ENCODE results near the gene AP4B1.

Gene AP4B1

GRCh38 chr1:113924473-113924872 is 19.9 kb upstream of the AP4B1 start:
- Histone ChIP-seq H3K4me3 (ENCODE audit: low read depth, low read length, poor library complexity, severe bottlenecking) (no peak overlapping the region), H3K79me2 (ENCODE audit: insufficient read depth, low read length) (no peaks in the 10 kb centered on the region), H2AFZ (ENCODE audit: low read length) (no peak overlapping the region), H3K36me3 (ENCODE audit: insufficient read depth, low read length) (no peaks in the 10 kb centered on the region), H3K9me2 (ENCODE audit: low read depth, low read length) (no peaks in the 10 kb centered on the region), H3K27ac (ENCODE audit: low read depth, low read length, poor library complexity, severe bottlenecking) (no peak overlapping the region), H3K27me3 (ENCODE audit: insufficient read depth, low read length) (no peaks in the 10 kb centered on the region), H3K4me1 (ENCODE audit: insufficient read depth, low read length, severe bottlenecking) (peaks cover 13% of the 10 kb centered on the region), H3F3A (ENCODE audit: insufficient read depth, low read length) (no peaks in the 10 kb centered on the region), H4K20me1 (ENCODE audit: insufficient read depth, low read length) (no peaks in the 10 kb centered on the region), H3K9ac (ENCODE audit: low read length) (no peak overlapping the region), H3K4me2 (ENCODE audit: low read length) (no peak overlapping the region), H3K9me3 (ENCODE audit: low read length) (no peaks in the 10 kb centered on the region)
- no peak for TF ChIP-seq CTCF (IDR thresholded peaks at IDR 0.05; ENCODE audit: low read length)
- no peak for TF ChIP-seq EZH2 (IDR thresholded peaks at IDR 0.05; ENCODE audit: borderline replicate concordance, low read length)

DNA sequence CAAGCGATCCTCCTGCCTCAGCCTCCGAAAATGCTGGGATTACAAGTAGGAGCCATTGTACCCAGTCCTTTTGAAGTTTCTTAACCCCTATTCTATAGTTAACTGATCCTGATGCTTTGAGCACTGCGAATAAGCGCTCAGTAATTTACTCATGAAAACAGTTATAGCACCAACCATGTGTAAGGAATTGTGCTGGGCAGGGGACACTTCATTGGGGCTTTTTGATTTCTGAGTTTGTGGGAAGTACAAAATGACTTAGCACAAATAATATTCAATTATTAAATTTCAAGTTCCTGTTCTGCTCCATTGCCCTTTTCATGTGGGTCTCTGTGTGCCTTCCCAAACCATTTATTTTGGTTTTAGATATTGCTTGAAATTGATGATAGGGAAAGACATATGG is 18.4 kb upstream of the AP4B1 start:
- H3K9ac ChIP-seq (ENCODE audit: low read length), result no peak overlapping the region
- H3K4me2 ChIP-seq (ENCODE audit: low read length), result no peak overlapping the region
- H3K27me3 ChIP-seq (ENCODE audit: insufficient read depth, low read length), result no peaks in the 10 kb centered on the region
- no peak overlapping the region for H2AFZ ChIP-seq (ENCODE audit: low read length)
- H3K4me1 ChIP-seq (ENCODE audit: insufficient read depth, low read length, severe bottlenecking), result peaks cover 9% of the 10 kb centered on the region
- H3F3A ChIP-seq (ENCODE audit: insufficient read depth, low read length), result no peaks in the 10 kb centered on the region
- H3K36me3 ChIP-seq (ENCODE audit: insufficient read depth, low read length), result no peaks in the 10 kb centered on the region
- H4K20me1 ChIP-seq (ENCODE audit: insufficient read depth, low read length), result no peaks in the 10 kb centered on the region
- no peak overlapping the region for H3K27ac ChIP-seq (ENCODE audit: low read depth, low read length, poor library complexity, severe bottlenecking)
- no peaks in the 10 kb centered on the region for H3K79me2 ChIP-seq (ENCODE audit: insufficient read depth, low read length)
- H3K9me2 ChIP-seq (ENCODE audit: low read depth, low read length), result no peaks in the 10 kb centered on the region
- TF ChIP-seq CTCF (IDR thresholded peaks at IDR 0.05; ENCODE audit: low read length), result no peak
- TF ChIP-seq EZH2 (IDR thresholded peaks at IDR 0.05; ENCODE audit: borderline replicate concordance, low read length), result no peak
- no peak overlapping the region for H3K4me3 ChIP-seq (ENCODE audit: low read depth, low read length, poor library complexity, severe bottlenecking)
- no peaks in the 10 kb centered on the region for H3K9me3 ChIP-seq (ENCODE audit: low read length)

- H2AFZ ChIP-seq (ENCODE audit: low read length), result no peak overlapping the region
- H3K27ac ChIP-seq (ENCODE audit: low read depth, low read length, poor library complexity, severe bottlenecking), result no peak overlapping the region
- TF ChIP-seq EZH2 (IDR thresholded peaks at IDR 0.05; ENCODE audit: borderline replicate concordance, low read length) (no peak), CTCF (IDR thresholded peaks at IDR 0.05; ENCODE audit: low read length) (no peak)
- no peaks in the 10 kb centered on the region for H3K36me3 ChIP-seq (ENCODE audit: insufficient read depth, low read length)
- no peaks in the 10 kb centered on the region for H3F3A ChIP-seq (ENCODE audit: insufficient read depth, low read length)
- no peak overlapping the region for H3K9ac ChIP-seq (ENCODE audit: low read length)
- no peaks in the 10 kb centered on the region for H3K79me2 ChIP-seq (ENCODE audit: insufficient read depth, low read length)
- no peaks in the 10 kb centered on the region for H3K27me3 ChIP-seq (ENCODE audit: insufficient read depth, low read length)
- H3K9me2 ChIP-seq (ENCODE audit: low read depth, low read length), result no peaks in the 10 kb centered on the region
- no peaks in the 10 kb centered on the region for H3K9me3 ChIP-seq (ENCODE audit: low read length)
- no peak overlapping the region for H3K4me2 ChIP-seq (ENCODE audit: low read length)
- H3K4me1 ChIP-seq (ENCODE audit: insufficient read depth, low read length, severe bottlenecking), result peaks cover 5% of the 10 kb centered on the region
- no peak overlapping the region for H3K4me3 ChIP-seq (ENCODE audit: low read depth, low read length, poor library complexity, severe bottlenecking)
- no peaks in the 10 kb centered on the region for H4K20me1 ChIP-seq (ENCODE audit: insufficient read depth, low read length)
These were observed 13.6 kb upstream of the AP4B1 start for GRCh38 chr1:113918243-113918642.
